ENCODE measurements around the gene SEC23A. TPM values are rescaled to one million over a fixed set of nuclear protein-coding genes. Genes with fewer than 3 reads are reported as not detected.

SEC23A gene
- total and polyA plus RNA-seq, 2 of the 13 experiments (the other 11 are each of a cell fraction or from before 2014, with no cell fraction given): 403 to 887 TPM

GRCh38 chr14:39023939-39024871 is 78.8 kb downstream of the SEC23A start (continued):
- TF ChIP-seq STAG1 (CRISPR knock-in tag; IDR thresholded peaks at IDR 0.05) (peak; percentile 35; the same call in 1 of the 2 replicates), RFXANK (CRISPR knock-in tag; IDR thresholded peaks at IDR 0.05) (peak; percentile 91; the same call in 1 of the 2 replicates), ZSCAN9 (CRISPR knock-in tag; IDR thresholded peaks at IDR 0.05; ENCODE audit: borderline replicate concordance) (peak; percentile 98), ZNF773 (CRISPR knock-in tag; IDR thresholded peaks at IDR 0.05; ENCODE audit: borderline replicate concordance) (no peak), ISL2 (CRISPR knock-in tag; IDR thresholded peaks at IDR 0.05) (peak; percentile 99), ZNF263 (CRISPR knock-in tag; IDR thresholded peaks at IDR 0.05) (0 out of 2 replicates have a peak, but pooled peaks have one; percentile 23), ZNF335 (CRISPR knock-in tag; IDR thresholded peaks at IDR 0.05) (peak; percentile 86), NFIB (CRISPR knock-in tag; IDR thresholded peaks at IDR 0.05; ENCODE audit: borderline replicate concordance) (no peak), ATAD3A (CRISPR knock-in tag; IDR thresholded peaks at IDR 0.05) (no peak), TOPORS (CRISPR knock-in tag; IDR thresholded peaks at IDR 0.05) (peak; percentile 46; the same call in 1 of the 2 replicates), MTF1 (CRISPR knock-in tag; IDR thresholded peaks at IDR 0.05) (peak; percentile 4; the same call in 1 of the 2 replicates), ELF4 (CRISPR knock-in tag; IDR thresholded peaks at IDR 0.05; ENCODE audit: borderline replicate concordance) (peak; percentile 24; the same call in 1 of the 2 replicates), CREBL2 (CRISPR knock-in tag; IDR thresholded peaks at IDR 0.05; ENCODE audit: borderline replicate concordance) (peak; percentile 11; the same call in 1 of the 2 replicates), ZNF317 (CRISPR knock-in tag; IDR thresholded peaks at IDR 0.05) (peak; percentile 86; the same call in 1 of the 2 replicates), BRD4 (CRISPR knock-in tag; IDR thresholded peaks at IDR 0.05) (no peak), GABPB1 (CRISPR knock-in tag; IDR thresholded peaks at IDR 0.05) (peak; percentile 31; the same call in 1 of the 2 replicates), FOXA1 (IDR thresholded peaks at IDR 0.05) (peak; percentile 100), FOXA1 (CRISPR knock-in tag; IDR thresholded peaks at IDR 0.05) (peak; percentile 99), RORA (CRISPR knock-in tag; IDR thresholded peaks at IDR 0.05) (no peak; the same call in 1 of the 2 replicates), MAFG (CRISPR knock-in tag; IDR thresholded peaks at IDR 0.05) (no peak), BRCA1 (CRISPR knock-in tag; IDR thresholded peaks at IDR 0.05) (peak; percentile 97), PCBP1 (IDR thresholded peaks at IDR 0.05; ENCODE audit: borderline replicate concordance, low read depth, low read length) (no peak), ZBTB2 (CRISPR knock-in tag; IDR thresholded peaks at IDR 0.05; ENCODE audit: low read depth) (no peak), CBFB (CRISPR knock-in tag; IDR thresholded peaks at IDR 0.05) (peak; percentile 96), ZNF780A (CRISPR knock-in tag; IDR thresholded peaks at IDR 0.05) (no peak), NRL (CRISPR knock-in tag; IDR thresholded peaks at IDR 0.05; ENCODE audit: borderline replicate concordance) (no peak), SNAI1 (CRISPR knock-in tag; IDR thresholded peaks at IDR 0.05; ENCODE audit: borderline replicate concordance) (peak; percentile 100), CENPX (CRISPR knock-in tag; IDR thresholded peaks at IDR 0.05) (no peak)
- TF ChIP-seq, protein P1, sequence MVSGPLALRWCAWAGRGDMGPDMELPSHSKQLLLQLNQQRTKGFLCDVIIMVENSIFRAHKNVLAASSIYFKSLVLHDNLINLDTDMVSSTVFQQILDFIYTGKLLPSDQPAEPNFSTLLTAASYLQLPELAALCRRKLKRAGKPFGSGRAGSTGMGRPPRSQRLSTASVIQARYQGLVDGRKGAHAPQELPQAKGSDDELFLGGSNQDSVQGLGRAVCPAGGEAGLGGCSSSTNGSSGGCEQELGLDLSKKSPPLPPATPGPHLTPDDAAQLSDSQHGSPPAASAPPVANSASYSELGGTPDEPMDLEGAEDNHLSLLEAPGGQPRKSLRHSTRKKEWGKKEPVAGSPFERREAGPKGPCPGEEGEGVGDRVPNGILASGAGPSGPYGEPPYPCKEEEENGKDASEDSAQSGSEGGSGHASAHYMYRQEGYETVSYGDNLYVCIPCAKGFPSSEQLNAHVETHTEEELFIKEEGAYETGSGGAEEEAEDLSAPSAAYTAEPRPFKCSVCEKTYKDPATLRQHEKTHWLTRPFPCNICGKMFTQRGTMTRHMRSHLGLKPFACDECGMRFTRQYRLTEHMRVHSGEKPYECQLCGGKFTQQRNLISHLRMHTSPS (CRISPR knock-in tag; IDR thresholded peaks at IDR 0.05; ENCODE audit: low read depth): no peak
